ENCODE measurements around the gene FRMPD4. TPM values are rescaled to one million over a fixed set of nuclear protein-coding genes. Genes with fewer than 3 reads are reported as not detected.

The FRMPD4 gene
- total RNA-seq, 1 donor: 1.8 TPM

DNA sequence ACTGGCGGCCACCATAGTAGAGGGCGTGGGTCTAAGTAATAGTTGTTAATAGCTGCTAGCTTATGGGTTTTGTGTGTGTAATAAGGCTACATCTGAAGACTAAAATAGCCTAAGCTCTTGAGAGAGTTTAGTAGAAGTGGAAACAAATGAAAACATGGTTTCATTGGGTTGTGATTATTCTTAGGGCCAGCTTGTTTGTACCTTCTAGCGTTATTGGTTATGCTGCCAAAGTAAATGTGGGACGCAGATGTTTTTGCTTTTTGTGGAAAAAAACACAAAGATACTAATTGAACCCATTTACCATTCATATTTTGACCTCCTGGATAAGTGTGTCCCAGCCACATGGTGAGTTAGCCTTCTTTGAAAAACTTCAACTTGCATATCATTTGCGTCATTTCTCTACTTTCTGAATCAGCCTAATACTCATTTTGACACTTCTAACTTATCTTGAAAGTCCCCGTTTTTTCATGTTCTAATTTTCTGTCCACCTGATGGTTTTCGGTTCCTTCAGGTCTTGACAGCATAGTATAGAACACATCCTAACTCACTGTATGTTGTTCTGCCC lies 305.3 kb downstream of the FRMPD4 start:
- H3K4me1 ChIP-seq (ENCODE audit: insufficient read depth, low read length): peaks cover 30% of the 10 kb centered on the region
- no peak for DNase-seq (ENCODE audit: insufficient read length, low spot score, missing footprints)

DNA sequence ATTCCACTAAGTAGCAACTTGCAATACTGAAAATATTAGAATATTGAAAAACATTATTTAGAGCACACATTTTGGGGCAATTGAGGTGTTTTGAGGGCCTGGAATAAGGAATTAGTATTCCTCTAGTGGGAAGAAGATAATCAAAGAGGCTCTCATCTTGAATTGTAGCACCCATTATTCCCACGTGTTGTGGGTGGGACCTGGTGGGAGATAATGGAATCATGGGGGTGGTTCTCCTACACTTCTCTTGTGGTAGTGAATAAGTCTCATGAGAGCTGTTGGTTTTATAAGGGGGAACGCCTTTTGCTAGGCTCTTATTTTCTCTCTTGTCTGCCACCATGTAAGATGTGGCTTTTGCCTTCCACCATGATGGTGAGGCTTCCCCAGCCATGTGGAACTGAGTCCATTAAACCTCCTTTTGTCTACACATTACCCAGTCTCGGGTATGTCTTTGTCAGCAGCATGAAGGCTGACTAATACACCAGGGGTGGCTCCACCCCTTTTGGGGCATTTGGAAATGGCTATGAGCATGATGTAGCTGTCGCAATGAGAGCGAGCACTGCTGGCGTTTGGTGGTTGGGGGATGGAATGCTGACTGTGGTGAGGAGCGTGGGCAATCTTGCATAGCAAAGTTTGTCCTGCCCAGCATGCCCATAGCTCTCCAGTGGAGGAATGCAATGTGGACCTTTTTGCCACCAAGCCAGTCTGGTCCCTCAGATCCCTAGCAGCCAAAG lies 308.2 kb downstream of the FRMPD4 start:
- Histone ChIP-seq H4K20me1 (ENCODE audit: insufficient read depth, low read length) (no peaks in the 10 kb centered on the region), H3K9me3 (ENCODE audit: low read depth, low read length) (no peaks in the 10 kb centered on the region), H2AFZ (ENCODE audit: low read length) (no peak overlapping the region), H3K27ac (ENCODE audit: low read depth, low read length) (peak overlapping the region; percentile 98), H3K36me3 (ENCODE audit: insufficient read depth, low read length) (no peaks in the 10 kb centered on the region), H3K4me2 (ENCODE audit: insufficient read depth, low read length) (peak overlapping the region; percentile 34), H3K4me1 (ENCODE audit: insufficient read depth, low read length) (peaks cover 27% of the 10 kb centered on the region), H3K27me3 (ENCODE audit: insufficient read depth, low read length) (no peaks in the 10 kb centered on the region), H3K79me2 (ENCODE audit: insufficient read depth, low read length) (no peaks in the 10 kb centered on the region), H3K4me3 (ENCODE audit: insufficient read depth, low read length) (no peak overlapping the region)
- TF ChIP-seq CTCF (IDR thresholded peaks at IDR 0.05; ENCODE audit: extremely low read depth, low read depth, low read length): no peak
- no peak for DNase-seq (ENCODE audit: insufficient read length, low spot score, missing footprints)

More for the DNA sequence above, 305.3 kb downstream of the FRMPD4 start:
- H3K36me3 ChIP-seq (ENCODE audit: insufficient read depth, low read length): no peaks in the 10 kb centered on the region
- H3K9me3 ChIP-seq (ENCODE audit: low read depth, low read length): no peaks in the 10 kb centered on the region
- H3K79me2 ChIP-seq (ENCODE audit: insufficient read depth, low read length): no peaks in the 10 kb centered on the region
- no peaks in the 10 kb centered on the region for H4K20me1 ChIP-seq (ENCODE audit: insufficient read depth, low read length)
- no peaks in the 10 kb centered on the region for H3K27me3 ChIP-seq (ENCODE audit: insufficient read depth, low read length)
- H3K4me3 ChIP-seq (ENCODE audit: insufficient read depth, low read length): no peak overlapping the region
- H2AFZ ChIP-seq (ENCODE audit: low read length): no peak overlapping the region
- no peak overlapping the region for H3K27ac ChIP-seq (ENCODE audit: low read depth, low read length)
- TF ChIP-seq CTCF (IDR thresholded peaks at IDR 0.05; ENCODE audit: extremely low read depth, low read depth, low read length): no peak
- H3K4me2 ChIP-seq (ENCODE audit: insufficient read depth, low read length): no peak overlapping the region

DNA sequence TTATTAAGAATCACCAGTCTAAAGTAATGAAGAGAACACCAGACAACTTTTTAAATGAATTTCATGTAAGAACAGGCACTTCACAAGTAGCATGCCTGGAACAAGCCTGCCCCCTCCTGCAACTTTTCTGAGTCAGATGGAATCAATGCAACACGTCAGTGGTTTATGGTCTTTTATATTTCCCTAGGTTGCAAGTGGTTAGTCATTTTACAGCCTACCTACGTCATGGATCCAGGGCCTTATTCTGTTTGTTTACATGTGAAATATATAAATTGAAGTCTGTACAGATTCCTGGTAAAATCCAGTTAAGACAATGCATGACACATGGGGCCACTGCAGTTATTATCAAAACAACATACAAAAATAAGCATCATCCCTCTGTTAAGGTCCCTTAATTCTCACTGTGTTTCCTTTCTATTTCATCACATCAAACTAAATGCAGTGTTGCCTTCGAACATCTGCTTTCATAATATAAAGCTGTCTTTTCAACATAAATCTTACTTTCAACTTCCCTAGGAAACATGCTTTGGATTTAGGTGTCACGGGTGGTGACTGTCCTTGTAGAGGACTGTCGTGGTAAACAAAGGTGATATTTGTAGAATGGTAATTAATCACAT lies 309.3 kb downstream of the FRMPD4 start:
- Histone ChIP-seq H3K4me2 (ENCODE audit: insufficient read depth, low read length) (peak overlapping the region; percentile 34), H3K4me3 (ENCODE audit: insufficient read depth, low read length) (no peak overlapping the region), H3K27ac (ENCODE audit: low read depth, low read length) (peak overlapping the region; percentile 98), H3K9me3 (ENCODE audit: low read depth, low read length) (no peaks in the 10 kb centered on the region), H4K20me1 (ENCODE audit: insufficient read depth, low read length) (no peaks in the 10 kb centered on the region), H3K4me1 (ENCODE audit: insufficient read depth, low read length) (peaks cover 17% of the 10 kb centered on the region), H3K27me3 (ENCODE audit: insufficient read depth, low read length) (no peaks in the 10 kb centered on the region), H2AFZ (ENCODE audit: low read length) (no peak overlapping the region), H3K36me3 (ENCODE audit: insufficient read depth, low read length) (no peaks in the 10 kb centered on the region), H3K79me2 (ENCODE audit: insufficient read depth, low read length) (no peaks in the 10 kb centered on the region)
- DNase-seq (ENCODE audit: insufficient read length, low spot score, missing footprints): no peak
- TF ChIP-seq CTCF (IDR thresholded peaks at IDR 0.05; ENCODE audit: extremely low read depth, low read depth, low read length): peak; percentile 32

DNA sequence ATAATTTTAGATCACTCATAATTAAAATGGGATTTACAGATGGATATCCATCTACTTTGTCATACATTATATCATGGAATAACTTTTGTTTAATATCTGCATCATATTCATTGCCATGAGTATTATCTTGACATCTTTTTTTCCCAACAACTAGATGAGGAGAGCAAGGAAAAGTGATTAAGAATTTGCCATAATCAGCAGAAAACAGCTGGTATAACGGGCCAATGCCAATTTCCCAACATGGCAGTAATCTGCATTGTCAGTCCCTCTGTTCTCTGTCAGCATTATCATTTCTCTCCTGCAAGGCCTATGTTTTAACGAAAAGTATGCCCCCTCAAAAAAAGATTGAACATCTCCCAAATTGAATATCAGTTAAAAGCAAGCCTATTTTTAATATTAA lies 314.0 kb downstream of the FRMPD4 start:
- Histone ChIP-seq H3K36me3 (ENCODE audit: insufficient read depth, low read length) (no peaks in the 10 kb centered on the region), H3K27me3 (ENCODE audit: insufficient read depth, low read length) (no peaks in the 10 kb centered on the region), H3K4me1 (ENCODE audit: insufficient read depth, low read length) (peaks cover 6% of the 10 kb centered on the region), H2AFZ (ENCODE audit: low read length) (no peak overlapping the region), H4K20me1 (ENCODE audit: insufficient read depth, low read length) (no peaks in the 10 kb centered on the region), H3K27ac (ENCODE audit: low read depth, low read length) (no peak overlapping the region), H3K79me2 (ENCODE audit: insufficient read depth, low read length) (no peaks in the 10 kb centered on the region), H3K9me3 (ENCODE audit: low read depth, low read length) (no peaks in the 10 kb centered on the region), H3K4me3 (ENCODE audit: insufficient read depth, low read length) (no peak overlapping the region), H3K4me2 (ENCODE audit: insufficient read depth, low read length) (no peak overlapping the region)
- TF ChIP-seq CTCF (IDR thresholded peaks at IDR 0.05; ENCODE audit: extremely low read depth, low read depth, low read length): no peak
- DNase-seq (ENCODE audit: insufficient read length, low spot score, missing footprints): no peak

Measured in osteoblast (primary cell).